B cell (primary cell): ENCODE data around the gene LARGE1. TPM values are rescaled to one million over a fixed set of nuclear protein-coding genes. Genes with fewer than 3 reads are reported as not detected.

Experiments
- ATAC-seq: fragments of 200-7000 bp; cut with Tn5 transposase; one replicate; pipeline ENCODE4 v1.10.0; 2021; ENCODE audit warnings: low read depth, mild to moderate bottlenecking, moderate number of reproducible peaks, moderate library complexity
- CTCF ChIA-PET: fragments of 350-600 bp; sonication (Branson Sonifier 250); formaldehyde crosslinking; loops from one replicate; lab custom pipeline; 2021; ENCODE audit warnings: antibody characterized with exemption, inconsistent platforms; lab: Charles Lee
- POLR2A ChIA-PET: fragments of 350-600 bp; sonication (Branson Sonifier 250); formaldehyde crosslinking; loops from one replicate; lab custom pipeline; 2021; ENCODE audit warnings: antibody characterized with exemption; lab: Charles Lee
- DNase-seq: peaks from one replicate; pipeline ENCODE4 v3.0.0; 2013
- H2AFZ ChIP-seq: 2 replicates; pipeline ENCODE4 v1.6.1; 2012; ENCODE audit warnings: mild to moderate bottlenecking, low read depth, low read length; ENCODE audit not compliant: insufficient read depth, poor library complexity, severe bottlenecking
- H3K27ac ChIP-seq, 2 donors: 1 replicate in 1 of 2; 2 replicates in 1 of 2; pipeline ENCODE4 v1.5.1; 2012 to 2013; ENCODE audit warnings: low read length in 2 of 2, mild to moderate bottlenecking in 2 of 2, moderate library complexity in 1 of 2
- H3K27me3 ChIP-seq, 4 experiments: fragments of 200-600 bp in 1 of 4; sonication (generic) in 1 of 4; replicated peaks in 1 of 4; 1 replicate in 2 of 4; 2 replicates in 2 of 4; pipeline versions ENCODE4 v1.6.1 to v1.7.0; 2013 to 2016; ENCODE audit warnings: low read length in 3 of 4, mild to moderate bottlenecking in 2 of 4, mixed read lengths in 1 of 4, moderate library complexity in 1 of 4; ENCODE audit not compliant: insufficient read depth in 4 of 4, control insufficient read depth in 3 of 4; ENCODE audit errors: control extremely low read depth in 1 of 4
- H3K36me3 ChIP-seq, 2 experiments: replicated peaks in 1 of 2; 1 replicate in 1 of 2; 2 replicates in 1 of 2; pipeline versions ENCODE4 v1.6.1 to v1.7.1; 2013; ENCODE audit warnings: low read length in 1 of 2; ENCODE audit not compliant: insufficient read depth in 2 of 2, control insufficient read depth in 1 of 2; ENCODE audit errors: control extremely low read depth in 1 of 2, extremely low read depth in 1 of 2
- H3K4me1 ChIP-seq, 2 donors: fragments of 200-600 bp in 1 of 2; sonication (generic) in 1 of 2; 1 replicate in 1 of 2; 2 replicates in 1 of 2; pipeline versions ENCODE4 v1.5.1 to v1.6.1; 2013 to 2017; ENCODE audit warnings: low read length in 2 of 2; ENCODE audit not compliant: control insufficient read depth in 2 of 2, insufficient read depth in 2 of 2
- H3K4me2 ChIP-seq: replicated peaks from 2 replicates; pipeline ENCODE3; 2012; ENCODE audit warnings: mild to moderate bottlenecking, low read depth, low read length; ENCODE audit not compliant: poor library complexity, severe bottlenecking
- H3K4me3 ChIP-seq, 5 experiments: fragments of 200-600 bp in 1 of 5; sonication (generic) in 1 of 5; 1 replicate in 3 of 5; 2 replicates in 2 of 5; pipeline versions ENCODE4 v1.5.1 to v1.7.0; 2011 to 2016; ENCODE audit warnings: low read length in 4 of 5, mild to moderate bottlenecking in 4 of 5, low read depth in 2 of 5, control low read depth in 1 of 5, moderate library complexity in 1 of 5; ENCODE audit not compliant: insufficient read depth in 1 of 5; ENCODE audit errors: control extremely low read depth in 1 of 5, extremely low read depth in 1 of 5
- H3K79me2 ChIP-seq: fragments of 200-600 bp; sonication (generic); one replicate; pipeline ENCODE4 v1.6.0; 2016; ENCODE audit warnings: low read length; ENCODE audit not compliant: control insufficient read depth, insufficient read depth
- H3K9ac ChIP-seq: fragments of 200-600 bp; sonication (generic); 2 replicates; pipeline ENCODE4 v1.6.1; 2017; ENCODE audit warnings: mild to moderate bottlenecking, low read length, moderate library complexity
- H3K9me3 ChIP-seq, 3 donors: one replicate each; pipeline versions ENCODE4 v1.6.1 to v1.7.1; 2013; ENCODE audit warnings: low read length in 2 of 3; ENCODE audit not compliant: control insufficient read depth in 2 of 3, insufficient read depth in 1 of 3; ENCODE audit errors: control extremely low read depth in 1 of 3
- H4K20me1 ChIP-seq: 2 replicates; pipeline ENCODE4 v1.6.0; 2012; ENCODE audit warnings: mild to moderate bottlenecking, low read length; ENCODE audit not compliant: insufficient read depth, control insufficient read depth, poor library complexity, severe bottlenecking
- H3K27ac Mint-ChIP-seq: one replicate; pipeline ENCODE4 v1.8.0; 2021; ENCODE audit warnings: mixed read lengths
- H3K27me3 Mint-ChIP-seq: one replicate; pipeline ENCODE4 v1.8.0; 2021; ENCODE audit warnings: mixed read lengths
- H3K4me1 Mint-ChIP-seq: one replicate; pipeline ENCODE4 v1.8.0; 2021; ENCODE audit warnings: mixed read lengths
- H3K4me3 Mint-ChIP-seq: one replicate; pipeline ENCODE4 v1.8.0; 2021; ENCODE audit warnings: mixed read lengths
- H3K9me3 Mint-ChIP-seq: one replicate; pipeline ENCODE4 v1.8.0; 2022; ENCODE audit warnings: mixed read lengths; ENCODE audit not compliant: insufficient read depth
- CTCF ChIP-seq: fragments of 200-600 bp; IDR thresholded peaks from one replicate; pipeline ENCODE4 v1.8.0; 2022; ENCODE audit warnings: antibody characterized with exemption, mild to moderate bottlenecking
- EZH2 ChIP-seq: IDR thresholded peaks from 2 replicates; pipeline ENCODE4 v1.6.1; 2012; ENCODE audit warnings: borderline replicate concordance, low read depth, mild to moderate bottlenecking, moderate library complexity, low read length; ENCODE audit not compliant: insufficient read depth, poor library complexity, severe bottlenecking
- WGBS: methylation state at CpG from one replicate; pipeline ENCODE4 v1.1.5; 2013; ENCODE audit warnings: missing lambda C conversion rate; ENCODE audit not compliant: insufficient coverage; 5-methylcytosine and 5-hydroxymethylcytosine counted together
- intact Hi-C: fragments of 100-400 bp; cut with micrococcal nuclease; formaldehyde crosslinking; loops from one replicate; pipeline ENCODE4 v1.10.0; 2022
- polyA plus RNA-seq: library from polyadenylated mRNA; depleted of rRNA; stranded (reverse); fragments of >200 nt; gene quantifications from 2 replicates; pipeline ENCODE4 v1.2.3, GENCODE V29; 2012
- total RNA-seq, 2 donors: library from RNA; stranded (reverse); fragments of 120-200 nt in 1 of 2; gene quantifications; 1 replicate in 1 of 2; 2 replicates in 1 of 2; pipeline versions ENCODE4 v1.2.3 to v1.2.4, GENCODE V29; 2013 to 2022

The LARGE1 gene
- total and polyA plus RNA-seq, 2 donors (not counting 1 experiment from before 2014, with no cell fraction given), result 20.7 to 82.0 TPM

- H3K27me3 Mint-ChIP-seq, result no peaks in the 10 kb centered on the region
- ATAC-seq, result no peak
- TF ChIP-seq CTCF (no peak), EZH2 (no peak)
- H3K4me1 ChIP-seq, result no peaks in the 10 kb centered on the region
- no peak overlapping the region for H2AFZ ChIP-seq
- H3K36me3 ChIP-seq, result peaks cover 0 to 9% of the 10 kb centered on the region in 2 experiments
- CTCF ChIA-PET, result no interaction called here
- H3K9ac ChIP-seq, result no peak overlapping the region
- H3K4me3 Mint-ChIP-seq, result no peak overlapping the region
- POLR2A ChIA-PET, result no interaction called here
- H3K27me3 ChIP-seq, result no peaks in the 10 kb centered on the region
- intact Hi-C loops, result no loop called here
- no peak overlapping the region for H3K27ac Mint-ChIP-seq
- H3K9me3 Mint-ChIP-seq, result no peaks in the 10 kb centered on the region
- no peak overlapping the region for H3K4me3 ChIP-seq
- no peak overlapping the region for H3K4me2 ChIP-seq
- no peaks in the 10 kb centered on the region for H4K20me1 ChIP-seq
- no peak overlapping the region for H3K27ac ChIP-seq
- H3K9me3 ChIP-seq, result peaks cover 0 to under 1% (median 0%) of the 10 kb centered on the region in 3 donors
- no peak for DNase-seq
- WGBS, result 87% methylated on average over 3 of the region's 3 CpGs
- no peaks in the 10 kb centered on the region for H3K79me2 ChIP-seq
- peaks cover 7% of the 10 kb centered on the region for H3K4me1 Mint-ChIP-seq
These were observed 515.6 kb downstream of the LARGE1 start for GRCh38 chr22:33404723-33405122.

- Mint-ChIP-seq H3K27ac (no peak overlapping the region), H3K27me3 (no peaks in the 10 kb centered on the region), H3K9me3 (no peaks in the 10 kb centered on the region), H3K4me3 (no peak overlapping the region), H3K4me1 (peaks cover 8% of the 10 kb centered on the region)
- ATAC-seq (no peak), DNase-seq (no peak)
- TF ChIP-seq EZH2 (no peak), CTCF (no peak)
- Histone ChIP-seq H3K27me3 (no peaks in the 10 kb centered on the region), H3K27ac (no peak overlapping the region), H2AFZ (no peak overlapping the region), H3K36me3 (peaks cover 0 to 6% of the 10 kb centered on the region in 2 experiments), H3K4me3 (no peak overlapping the region), H3K79me2 (no peaks in the 10 kb centered on the region), H3K9me3 (peaks cover 0 to 4% (median 0%) of the 10 kb centered on the region in 3 donors), H3K9ac (no peak overlapping the region), H3K4me2 (no peak overlapping the region), H3K4me1 (no peaks in the 10 kb centered on the region), H4K20me1 (no peaks in the 10 kb centered on the region)
- no CpG with 5 or more reads among the region's 3 CpGs for WGBS
- CTCF ChIA-PET, result no interaction called here
- POLR2A ChIA-PET, result no interaction called here
- intact Hi-C loops, result no loop called here
These were observed 518.0 kb downstream of the LARGE1 start for GRCh38 chr22:33402325-33402724.
